Femur (tissue), 1 donor: ENCODE data around the gene MYBPC3.
"Not testable (repeated sequence)": the region's sequence is repeated elsewhere in the genome, so short reads cannot be mapped to it uniquely, and the experiment has no call there.

Source experiments
- DNase-seq: peaks from one replicate; pipeline ENCODE4 v3.0.0-alpha.2; 2017

Gene MYBPC3

GRCh38 chr11:47336595-47336994 lies 15.9 kb downstream of the MYBPC3 start:
- no peak for DNase-seq

GRCh38 chr11:47335733-47336132 lies 16.8 kb downstream of the MYBPC3 start:
- no peak for DNase-seq

- not testable (repeated sequence) for DNase-seq
Observed at GRCh38 chr11:47334699-47335411, 17.6 kb downstream of the MYBPC3 start.

- no peak for DNase-seq
Observed at GRCh38 chr11:47333886-47334443, 18.5 kb downstream of the MYBPC3 start.

- DNase-seq: no peak
Observed at GRCh38 chr11:47333526-47333845, 19.0 kb downstream of the MYBPC3 start.

- DNase-seq: no peak
Observed at GRCh38 chr11:47332791-47333525, 19.5 kb downstream of the MYBPC3 start.

- no peak for DNase-seq
Observed at GRCh38 chr11:47332303-47332711, 20.2 kb downstream of the MYBPC3 start.

GRCh38 chr11:47331454-47332302 lies 20.8 kb downstream of the MYBPC3 start:
- no peak for DNase-seq

GRCh38 chr11:47329987-47330931 lies 22.2 kb downstream of the MYBPC3 start:
- DNase-seq: peak; percentile 51

GRCh38 chr11:47329431-47329986 lies 23.0 kb downstream of the MYBPC3 start:
- DNase-seq: no peak

- no peak for DNase-seq
Observed at GRCh38 chr11:47328449-47329390, 23.8 kb downstream of the MYBPC3 start.

- DNase-seq: no peak
Observed at GRCh38 chr11:47327949-47328348, 24.6 kb downstream of the MYBPC3 start.

- DNase-seq: no peak
Observed at GRCh38 chr11:47327025-47327424, 25.5 kb downstream of the MYBPC3 start.

- no peak for DNase-seq
Observed at GRCh38 chr11:47326198-47326597, 26.3 kb downstream of the MYBPC3 start.

GRCh38 chr11:47325271-47326041 lies 27.0 kb downstream of the MYBPC3 start:
- DNase-seq: no peak

- DNase-seq: no peak
Observed at GRCh38 chr11:47324520-47324919, 28.0 kb downstream of the MYBPC3 start.

- DNase-seq: no peak
Observed at GRCh38 chr11:47318166-47318565, 34.3 kb downstream of the MYBPC3 start.

GRCh38 chr11:47317064-47317828 lies 35.3 kb downstream of the MYBPC3 start:
- DNase-seq: no peak

GRCh38 chr11:47316501-47316900 lies 36.0 kb downstream of the MYBPC3 start:
- DNase-seq: not testable (repeated sequence)
